ENCODE results near the gene ASB10.

The ASB10 gene

DNA sequence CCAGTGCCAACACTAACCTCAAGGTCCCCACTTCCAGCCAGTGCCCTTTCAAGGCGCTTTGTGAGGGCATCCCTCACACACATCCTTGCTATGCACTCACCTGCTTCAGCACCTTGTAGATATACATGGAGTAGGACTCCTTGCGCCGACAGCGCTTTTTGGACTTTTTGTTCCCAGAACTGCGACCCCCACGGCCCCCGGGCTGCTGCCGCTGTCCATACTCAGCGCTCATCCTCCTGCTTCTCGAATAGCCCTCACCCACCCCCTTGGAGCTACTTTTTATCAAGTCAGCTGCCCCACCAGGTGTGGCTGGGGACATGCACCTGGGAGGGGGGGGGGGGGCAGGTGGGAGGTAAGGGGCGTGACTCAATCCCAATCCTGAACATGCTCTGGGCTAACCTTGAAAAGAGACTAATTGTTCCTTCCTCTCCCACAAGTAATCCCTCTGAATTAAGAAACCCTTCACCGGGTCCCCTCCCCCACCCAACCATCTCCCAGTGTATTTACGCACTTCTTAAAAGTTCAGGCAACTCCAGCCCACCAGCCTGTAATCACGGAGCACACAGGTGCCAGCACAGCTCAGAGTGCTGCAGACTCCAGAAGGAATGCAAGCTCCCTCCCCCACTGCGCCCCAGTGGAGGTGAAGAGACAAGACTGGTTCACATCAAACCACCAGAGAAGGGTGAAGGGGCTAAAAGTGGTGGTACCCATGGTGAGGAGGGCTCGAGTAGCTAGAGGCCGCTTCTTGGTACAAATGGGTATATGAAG is 23.2 kb upstream of the ASB10 start, which contains the start of gene H2BK1:
TSS of gene H2BK1 (minus strand) at position 402 of the 768 bp plus-strand sequence. CDS start at position 232, 170 bp downstream.
- DNase-seq (ENCODE audit: low read depth): no peak

DNA sequence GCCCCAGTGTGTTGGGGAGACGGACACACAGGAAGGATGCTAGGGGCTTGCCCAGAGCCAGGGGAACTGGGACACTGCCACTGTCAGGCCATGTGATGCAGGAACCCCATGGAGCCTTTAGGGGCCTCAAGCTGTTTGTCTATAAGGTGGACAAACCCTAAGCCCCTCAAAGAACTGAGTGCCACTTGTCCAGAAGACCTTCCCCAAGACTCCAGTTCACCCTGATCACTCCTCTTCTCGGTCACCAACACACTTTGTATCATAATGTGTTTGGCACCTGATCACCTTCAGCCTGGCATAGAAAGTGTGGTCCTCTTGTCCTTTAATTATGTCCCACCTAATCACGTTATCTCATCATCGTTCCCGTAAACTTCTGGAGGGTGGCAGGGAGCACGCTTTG is 22.5 kb upstream of the ASB10 start:
- no peak for DNase-seq (ENCODE audit: low read depth)

DNA sequence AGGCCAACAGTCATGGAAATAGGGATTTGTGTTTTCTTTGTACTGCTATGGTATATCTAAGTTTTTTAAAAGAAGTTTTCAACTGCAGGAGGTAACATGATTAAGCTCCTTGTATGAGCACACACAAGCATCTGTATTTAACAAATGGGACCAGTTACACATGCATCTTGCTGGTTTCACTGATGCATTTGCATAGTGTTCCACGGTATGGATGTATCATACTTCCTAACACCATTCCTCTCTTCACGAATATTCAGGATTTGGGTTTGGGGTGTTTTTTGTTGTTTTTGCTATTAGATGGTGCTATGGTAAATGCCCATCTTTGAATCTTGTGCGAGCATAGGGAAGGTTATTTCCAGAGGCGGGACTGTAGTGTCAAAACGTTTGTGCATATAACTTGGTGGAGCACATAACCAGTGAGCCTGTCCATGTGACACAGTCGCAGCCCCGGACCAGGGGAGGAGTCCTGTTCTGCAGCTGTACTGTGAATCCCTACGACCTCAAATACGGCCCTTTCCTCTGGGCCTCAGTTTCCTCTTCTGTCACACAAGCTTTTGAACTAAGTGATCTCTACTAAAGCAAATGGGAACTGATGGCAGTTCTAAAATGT is 21.3 kb upstream of the ASB10 start:
- no peak for DNase-seq (ENCODE audit: low read depth)

DNA sequence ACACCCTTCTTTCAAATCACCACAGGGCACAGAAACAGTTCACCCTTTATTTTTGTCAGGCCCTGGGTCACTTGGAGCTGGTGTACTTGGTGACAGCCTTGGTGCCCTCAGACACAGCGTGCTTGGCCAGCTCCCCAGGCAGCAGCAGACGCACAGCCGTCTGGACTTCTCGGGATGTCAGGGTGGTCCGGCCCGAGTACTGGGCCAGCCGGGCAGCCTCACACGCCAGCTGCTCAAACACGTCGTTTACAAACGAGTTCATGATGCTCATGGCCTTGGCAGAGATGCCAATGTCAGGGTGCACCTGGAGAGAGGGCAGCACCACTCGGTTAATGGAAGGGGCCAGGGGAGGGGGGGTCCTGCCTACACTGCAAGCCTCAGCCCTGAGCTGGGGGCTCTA is 20.8 kb upstream of the ASB10 start:
- no peak for DNase-seq (ENCODE audit: low read depth)

DNA sequence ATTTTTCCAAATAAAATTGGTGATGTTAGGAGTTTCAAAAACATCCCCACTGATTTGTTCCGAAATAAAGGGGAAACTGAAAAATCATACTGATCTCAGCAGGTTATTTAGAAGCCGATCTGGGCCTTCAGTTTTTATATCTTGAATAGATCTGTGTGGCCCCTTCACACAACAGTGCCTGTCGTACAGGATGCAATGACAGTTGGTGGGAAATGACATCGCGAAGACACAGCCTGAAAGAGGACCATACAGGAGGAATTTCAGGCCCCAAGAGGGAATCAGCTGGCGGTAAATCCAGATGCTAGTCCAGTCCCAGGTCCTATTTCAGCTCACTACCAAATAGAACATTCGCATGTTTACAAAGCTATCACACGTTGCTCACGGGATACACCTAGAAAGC is 20.3 kb upstream of the ASB10 start:
- no peak for DNase-seq (ENCODE audit: low read depth)

DNA sequence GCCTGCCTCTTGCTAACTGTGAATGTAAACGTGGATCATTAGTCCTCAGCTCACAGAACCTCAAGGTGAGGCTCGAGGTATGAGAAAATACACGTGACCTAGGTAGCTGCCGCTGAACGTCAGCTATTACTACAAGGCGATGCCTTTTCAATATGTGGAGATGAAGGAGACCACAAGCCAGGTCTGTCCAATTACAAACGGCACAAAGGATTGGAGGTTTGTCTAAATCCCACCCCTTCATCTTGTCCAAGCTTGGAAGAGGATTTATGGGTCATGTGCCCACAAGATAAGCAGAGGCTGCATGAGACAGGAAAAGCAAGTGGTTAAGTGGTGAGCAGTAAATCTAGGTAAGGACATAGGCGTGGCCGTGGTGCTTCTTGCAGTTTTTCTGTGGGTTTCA is 19.9 kb upstream of the ASB10 start:
- no peak for DNase-seq (ENCODE audit: low read depth)

DNA sequence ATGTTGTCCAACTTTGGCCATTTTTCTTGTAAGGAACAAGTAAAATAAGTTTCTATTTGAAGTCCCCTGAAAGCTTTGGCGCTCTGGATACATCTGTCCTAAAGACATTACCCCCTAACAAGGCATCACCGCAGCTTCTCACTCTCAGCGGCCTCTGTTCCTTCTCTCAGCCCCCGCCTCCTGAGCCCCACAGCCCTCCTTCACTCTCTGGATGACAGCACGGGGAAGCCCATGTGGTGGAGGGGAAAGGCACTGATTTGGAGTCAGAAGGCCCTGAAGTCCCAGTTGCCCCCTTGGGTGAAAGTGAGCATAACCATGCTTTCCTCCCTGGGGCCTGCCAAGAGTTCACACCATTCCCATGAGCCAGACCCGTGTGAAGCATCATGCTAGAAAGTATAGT is 18.7 kb upstream of the ASB10 start:
- no peak for DNase-seq (ENCODE audit: low read depth)

DNA sequence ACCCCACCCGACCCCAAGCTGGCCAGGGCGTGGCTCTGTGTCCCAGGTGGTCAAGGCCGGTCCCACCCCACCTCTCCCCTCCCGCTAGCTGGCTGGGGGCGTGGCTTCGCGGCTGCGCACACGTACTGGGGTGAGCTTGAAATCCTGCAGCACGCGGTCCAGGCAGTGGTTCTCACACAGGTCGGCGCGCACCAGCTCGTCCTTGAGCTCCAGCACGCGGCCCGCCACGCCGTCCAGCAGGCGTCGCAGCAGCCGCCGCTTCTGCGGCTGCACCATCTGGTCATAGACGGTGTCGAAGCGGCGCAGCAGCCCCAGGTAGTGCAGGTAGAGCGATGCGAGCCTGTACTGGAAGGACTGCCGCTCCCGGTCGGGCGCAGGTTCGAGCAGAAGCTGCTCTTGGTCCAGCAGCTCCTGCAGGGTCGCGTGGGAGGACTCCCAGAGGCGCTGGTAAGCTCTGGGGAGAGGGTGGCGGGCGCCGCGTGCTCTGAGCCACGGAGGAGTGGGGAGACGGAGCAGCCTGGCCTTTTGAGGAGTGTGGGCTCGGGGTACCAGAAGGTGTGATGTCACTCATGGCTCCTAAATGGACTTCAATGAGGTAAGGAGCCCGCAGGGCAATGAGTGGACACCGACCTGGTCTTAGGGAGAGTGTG is 17.5 kb upstream of the ASB10 start:
- no peak for DNase-seq (ENCODE audit: low read depth)

DNA sequence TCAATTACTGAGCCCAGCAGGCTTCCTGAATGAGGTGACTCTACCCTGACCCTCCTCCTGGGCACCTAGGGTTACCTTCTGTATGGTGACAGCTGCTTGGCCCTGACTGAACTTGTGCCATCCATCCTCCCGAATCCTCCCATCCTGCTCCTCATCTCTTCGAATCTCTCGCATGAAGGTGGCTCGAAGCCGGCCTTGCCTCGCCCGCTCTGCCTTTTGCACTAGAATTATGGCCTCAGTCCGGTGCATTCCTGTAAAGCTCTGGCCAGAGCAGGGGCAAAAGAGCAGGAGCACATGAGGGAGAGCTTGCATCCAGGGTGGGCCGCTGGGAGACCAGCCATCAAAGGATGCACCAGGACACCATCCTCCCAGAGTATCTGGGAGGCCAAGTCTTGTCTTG is 15.8 kb upstream of the ASB10 start:
- DNase-seq (ENCODE audit: low read depth): no peak

DNA sequence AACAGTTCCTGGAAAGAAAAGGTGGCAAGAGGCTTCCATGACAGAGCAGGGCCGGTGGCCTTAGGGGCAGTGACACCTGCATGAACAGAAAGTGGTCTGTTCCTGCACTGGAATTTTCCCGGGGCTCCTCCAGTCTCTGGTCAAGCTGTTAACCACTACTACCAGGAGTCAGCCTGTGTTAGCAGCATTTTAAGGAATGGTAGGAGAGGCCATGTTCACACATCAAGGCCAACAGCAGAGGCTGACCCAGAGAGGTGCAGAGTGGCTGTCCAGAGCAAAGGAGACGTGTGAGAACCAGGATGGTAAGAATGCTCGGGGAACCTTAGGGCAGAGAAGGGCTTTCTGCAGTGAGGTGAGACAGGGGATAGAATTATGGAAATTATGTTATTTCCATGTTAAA is 14.7 kb upstream of the ASB10 start:
- DNase-seq (ENCODE audit: low read depth): no peak

DNA sequence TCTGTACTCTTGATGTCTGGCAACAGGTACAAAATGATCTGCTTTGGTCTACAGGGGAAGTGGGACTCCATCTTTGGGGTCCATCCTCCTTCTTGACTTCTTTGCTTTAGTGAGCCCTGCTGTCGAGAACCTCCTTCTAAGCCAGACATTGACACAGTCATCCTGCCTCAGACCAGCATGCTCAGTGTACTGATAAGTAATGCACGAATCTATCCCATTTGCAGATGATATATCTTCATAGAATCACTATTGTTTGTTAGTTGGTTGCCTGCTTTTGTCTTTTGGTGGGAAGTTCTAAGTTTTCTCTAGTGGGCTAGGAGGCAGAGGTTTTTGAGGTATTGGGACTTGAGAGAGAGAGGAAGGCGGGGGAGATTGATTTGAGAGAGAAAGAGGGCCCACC is 14.3 kb upstream of the ASB10 start:
- DNase-seq (ENCODE audit: low read depth): no peak

DNA sequence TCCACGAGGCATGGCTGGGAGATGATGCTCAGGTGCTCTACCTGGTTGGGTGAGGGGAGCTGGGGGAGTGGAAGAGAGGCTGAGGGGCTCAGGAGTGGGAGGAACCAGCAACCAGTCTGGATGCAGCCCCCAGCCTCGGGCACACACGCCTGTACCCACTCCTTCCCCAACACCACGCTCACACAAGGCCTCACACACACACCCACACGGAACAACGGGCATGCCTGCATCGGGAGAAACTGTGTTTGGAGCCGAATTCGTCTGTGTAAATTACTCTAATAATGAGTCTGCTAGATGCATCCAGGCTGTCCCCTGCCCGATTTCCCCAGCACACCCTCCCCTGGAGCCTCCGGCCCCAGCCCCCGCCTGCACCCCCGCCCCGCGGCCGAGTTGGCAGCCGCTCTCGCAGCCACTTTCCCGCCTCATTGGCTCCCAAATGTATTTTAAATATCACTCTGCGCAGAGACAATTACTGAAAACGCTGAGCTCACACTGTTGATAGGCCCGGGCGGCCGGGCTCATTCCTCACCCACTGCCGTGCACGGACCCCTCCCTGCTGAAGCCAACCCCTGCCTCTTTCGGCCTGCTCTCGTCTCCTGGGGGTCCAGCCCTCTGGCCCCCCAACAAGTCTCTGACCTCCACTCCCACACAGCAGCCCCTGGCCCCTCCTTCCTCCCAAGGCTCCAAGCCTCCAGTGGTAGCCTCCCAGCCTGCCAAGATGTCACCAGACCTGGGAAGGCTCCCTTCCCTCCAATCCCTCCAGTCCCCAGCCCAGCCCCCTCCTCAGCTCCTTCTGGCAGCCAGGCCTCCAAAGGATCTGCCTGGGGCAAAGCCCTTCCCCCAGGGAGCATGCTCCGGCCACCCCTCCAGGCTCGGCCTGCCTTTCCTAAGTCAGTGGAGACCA is 12.1 kb upstream of the ASB10 start:
- no peak for DNase-seq (ENCODE audit: low read depth)

DNA sequence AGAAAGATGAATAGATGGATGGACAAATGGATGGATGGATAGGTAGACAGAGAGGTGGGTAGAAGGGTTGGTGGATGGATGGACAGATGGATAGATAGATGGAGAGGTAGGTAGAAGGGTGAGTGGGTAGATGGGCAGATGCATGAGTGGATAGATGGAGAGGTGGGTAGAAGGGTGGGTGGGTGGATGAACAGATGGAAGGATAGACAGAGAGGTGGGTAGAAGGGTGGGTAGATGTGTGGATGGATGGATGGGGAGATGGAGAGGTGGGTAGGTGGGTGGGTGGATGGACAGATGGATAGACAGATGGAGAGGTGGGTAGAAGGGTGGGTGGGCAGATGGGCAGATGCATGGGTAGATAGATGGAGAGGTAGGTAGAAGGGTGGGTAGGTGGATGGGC is 10.9 kb upstream of the ASB10 start:
- no peak for DNase-seq (ENCODE audit: low read depth)

DNA sequence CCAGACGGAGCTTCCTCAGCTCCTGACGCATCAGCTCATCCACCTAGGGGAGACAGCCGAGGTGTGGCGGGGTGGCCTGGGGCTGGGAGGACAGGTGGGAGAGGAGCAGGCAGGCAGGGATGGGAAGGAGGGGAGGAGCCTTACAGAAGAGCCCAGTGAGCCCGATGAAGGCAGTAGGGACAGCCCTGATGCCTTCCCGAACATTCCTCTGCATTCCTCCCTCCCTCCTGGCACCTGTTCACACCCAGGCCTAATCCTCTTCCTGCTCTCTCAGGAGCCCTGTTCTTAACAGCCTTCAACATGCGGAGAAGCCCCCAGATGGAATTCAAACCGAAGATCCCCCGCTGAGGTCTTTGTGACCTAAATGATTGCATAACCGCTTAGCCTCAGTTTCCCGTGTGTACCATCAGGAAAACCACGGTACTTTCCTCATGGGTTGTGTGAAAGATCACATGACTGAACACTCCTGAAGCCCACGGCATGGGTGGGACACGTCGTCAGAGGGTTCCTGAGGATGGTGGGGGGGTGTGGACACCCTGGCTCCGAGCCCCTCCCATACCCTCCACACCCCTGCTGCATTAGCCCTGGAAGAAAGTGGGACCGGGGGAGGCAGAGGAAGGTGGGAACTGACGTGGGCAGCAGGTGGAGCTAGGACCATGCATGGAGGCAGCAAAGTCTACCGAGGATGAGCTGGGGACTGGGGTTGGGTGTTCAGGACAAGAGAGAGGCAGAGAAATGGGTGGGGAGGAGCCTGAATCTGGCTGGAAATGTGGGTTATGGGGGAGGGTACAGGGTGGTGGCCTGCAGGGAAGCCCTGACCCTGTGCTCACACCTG is 8.8 kb upstream of the ASB10 start:
- DNase-seq (ENCODE audit: low read depth): no peak

DNA sequence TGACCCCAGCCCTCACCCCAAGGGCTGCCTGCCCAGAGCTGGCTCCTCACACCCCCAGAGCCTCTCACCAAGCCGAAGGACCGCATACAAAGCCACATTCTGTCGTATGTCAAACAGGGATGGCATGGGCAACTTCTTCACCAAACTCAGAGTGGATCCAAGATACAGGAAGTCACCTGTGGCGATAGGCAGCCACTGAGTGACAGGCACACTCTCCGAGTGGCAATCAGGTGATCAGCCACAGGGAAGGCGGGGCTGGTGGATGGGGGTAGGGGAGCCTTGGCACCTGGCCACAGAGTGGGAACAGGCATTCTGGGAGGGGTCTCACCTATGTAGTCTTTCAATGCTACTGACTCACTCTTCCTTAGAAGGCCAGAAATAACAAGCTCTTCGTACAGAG is 7.1 kb upstream of the ASB10 start:
- no peak for DNase-seq (ENCODE audit: low read depth)

DNA sequence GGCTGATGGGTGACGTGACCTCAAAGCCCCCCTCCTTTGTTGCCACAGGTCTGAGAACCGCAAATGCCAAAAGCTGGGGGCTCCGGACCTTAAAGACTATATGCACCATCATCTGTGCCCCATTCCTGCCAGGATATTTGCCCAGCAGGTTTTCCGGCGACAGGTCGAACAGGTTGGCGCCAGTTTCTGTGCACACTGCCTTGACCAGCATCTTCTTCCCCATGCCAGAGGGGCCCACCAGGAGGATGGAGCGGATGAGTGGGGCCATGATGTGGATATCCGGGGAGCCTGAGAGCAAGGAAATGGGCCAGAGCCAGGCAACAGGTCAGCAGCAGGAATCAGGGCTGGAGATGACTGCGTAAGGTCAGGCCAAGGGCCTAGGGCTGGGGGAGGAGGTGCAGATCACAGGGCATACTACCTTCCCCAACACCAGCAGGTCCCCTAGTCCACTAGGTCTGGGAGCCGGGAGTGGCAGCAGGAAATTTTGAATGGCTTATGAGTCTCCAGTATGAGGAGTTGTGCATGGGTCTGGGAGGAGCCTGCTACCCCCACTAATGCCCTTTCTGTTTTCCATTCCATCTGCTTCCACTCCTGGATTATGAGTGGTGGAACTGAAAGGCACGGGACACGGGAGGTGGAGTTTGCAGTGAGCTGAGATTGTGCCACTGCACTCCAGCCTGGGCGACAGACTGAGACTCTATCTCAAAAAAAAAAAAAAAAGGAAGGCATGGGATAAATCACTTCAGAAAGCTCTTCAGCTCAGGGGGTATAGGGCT is 6.3 kb upstream of the ASB10 start:
- no peak for DNase-seq (ENCODE audit: low read depth)

DNA sequence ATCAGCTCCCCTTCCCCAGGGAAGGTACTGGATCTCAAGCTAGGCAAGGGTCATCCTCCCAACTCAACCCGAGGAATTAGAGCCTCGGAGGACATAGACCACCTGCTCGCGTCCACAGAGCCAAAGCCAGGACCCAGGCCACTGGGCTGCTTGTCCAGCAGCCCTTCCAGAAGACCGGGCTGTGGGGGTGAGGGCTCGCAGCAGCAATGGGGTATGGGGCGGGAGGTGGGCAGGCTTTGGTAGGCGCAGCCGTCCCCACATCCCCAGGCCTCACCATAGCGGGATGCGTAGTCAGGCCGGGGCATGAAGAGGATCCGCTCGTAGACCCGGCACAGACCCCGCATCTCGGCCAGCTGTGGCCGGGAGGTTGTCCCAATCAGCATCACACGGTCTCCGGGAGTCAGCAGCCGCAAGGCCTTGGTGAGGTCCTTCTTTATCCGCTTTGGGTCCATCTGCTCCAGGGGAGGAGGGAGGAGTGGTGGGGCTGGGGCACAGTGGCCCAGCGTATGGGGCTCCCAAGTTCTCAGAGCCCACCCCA is 5.0 kb upstream of the ASB10 start:
- no peak for DNase-seq (ENCODE audit: low read depth)

DNA sequence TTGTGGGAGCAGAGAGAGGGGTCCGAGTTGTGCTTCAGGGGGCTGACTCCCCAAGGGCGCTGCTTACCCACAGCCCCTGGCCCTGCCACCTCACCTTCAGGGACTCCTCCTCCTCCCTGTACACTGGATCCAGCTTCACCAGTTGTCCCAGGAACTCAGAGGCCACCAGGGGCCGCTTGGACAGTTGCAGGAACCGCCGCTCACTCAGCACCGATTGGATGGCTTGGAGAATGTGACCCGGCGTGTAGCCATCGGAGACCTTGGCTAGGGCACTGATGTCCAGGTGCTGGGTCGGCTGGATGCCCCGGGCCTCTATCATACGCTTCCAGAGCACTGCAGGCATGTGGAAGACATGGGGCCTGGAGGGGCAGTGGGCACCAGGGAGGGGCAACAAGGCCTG is 4.5 kb upstream of the ASB10 start:
- DNase-seq (ENCODE audit: low read depth): no peak

DNA sequence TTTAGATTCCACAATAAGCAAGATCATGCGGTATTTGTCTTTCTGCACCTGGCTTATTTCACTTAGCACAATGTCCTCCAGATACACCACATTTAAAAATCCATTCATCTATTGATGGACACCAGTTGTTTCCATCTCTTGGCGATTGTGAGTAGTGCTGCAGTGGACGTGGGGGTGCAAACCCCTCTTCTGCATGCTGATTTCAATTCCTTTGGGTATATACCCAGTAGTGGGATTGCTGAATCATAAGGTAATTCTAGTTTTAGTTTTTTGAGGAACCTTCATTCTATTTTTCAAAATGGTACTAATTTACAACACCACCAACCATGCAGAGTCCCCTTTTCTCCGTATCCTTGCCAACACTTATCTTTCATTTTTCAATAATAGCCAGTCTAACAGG is 2.0 kb upstream of the ASB10 start:
- DNase-seq (ENCODE audit: low read depth): no peak

DNA sequence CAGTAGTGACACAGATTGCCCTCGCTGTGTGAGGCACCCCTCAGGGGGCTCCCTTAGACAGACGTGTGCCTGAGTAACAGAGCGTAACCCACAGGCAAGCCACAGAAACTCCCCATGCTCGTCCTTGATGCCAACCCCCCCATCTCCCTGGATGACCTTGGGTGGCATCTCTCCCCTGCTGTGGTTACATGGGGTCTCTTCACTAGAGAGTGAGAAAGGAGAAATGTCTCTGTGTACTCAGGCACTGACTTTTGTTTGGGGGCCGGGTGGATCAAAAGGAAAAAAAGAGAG is 1.1 kb upstream of the ASB10 start:
- no peak for DNase-seq (ENCODE audit: low read depth)
